SK-N-DZ (cell line): ENCODE measurements around the gene ZNF66. TPM values are rescaled to one million over a fixed set of nuclear protein-coding genes. Genes with fewer than 3 reads are reported as not detected.
"Not testable (repeated sequence)": the region's sequence is repeated elsewhere in the genome, so short reads cannot be mapped to it uniquely, and the experiment has no call there.

Experiments
- DNase-seq: peaks from one replicate; pipeline ENCODE4 v3.0.0-alpha.2; 2015; ENCODE audit warnings: low spot score
- polyA plus RNA-seq, 2 experiments: library from polyadenylated mRNA; depleted of rRNA; stranded (reverse); fragments of >200 nt; gene quantifications; 2 replicates each; pipeline ENCODE4 v1.2.3, GENCODE V29; 2014

Gene ZNF66
- polyA plus RNA-seq (2014; cell fraction: cytosol; rRNA removed): 6.7 and 7.6 TPM in 2 replicates
- polyA plus RNA-seq (2014; cell fraction: nucleus; rRNA removed): 4.0 and 7.1 TPM in 2 replicates

DNA sequence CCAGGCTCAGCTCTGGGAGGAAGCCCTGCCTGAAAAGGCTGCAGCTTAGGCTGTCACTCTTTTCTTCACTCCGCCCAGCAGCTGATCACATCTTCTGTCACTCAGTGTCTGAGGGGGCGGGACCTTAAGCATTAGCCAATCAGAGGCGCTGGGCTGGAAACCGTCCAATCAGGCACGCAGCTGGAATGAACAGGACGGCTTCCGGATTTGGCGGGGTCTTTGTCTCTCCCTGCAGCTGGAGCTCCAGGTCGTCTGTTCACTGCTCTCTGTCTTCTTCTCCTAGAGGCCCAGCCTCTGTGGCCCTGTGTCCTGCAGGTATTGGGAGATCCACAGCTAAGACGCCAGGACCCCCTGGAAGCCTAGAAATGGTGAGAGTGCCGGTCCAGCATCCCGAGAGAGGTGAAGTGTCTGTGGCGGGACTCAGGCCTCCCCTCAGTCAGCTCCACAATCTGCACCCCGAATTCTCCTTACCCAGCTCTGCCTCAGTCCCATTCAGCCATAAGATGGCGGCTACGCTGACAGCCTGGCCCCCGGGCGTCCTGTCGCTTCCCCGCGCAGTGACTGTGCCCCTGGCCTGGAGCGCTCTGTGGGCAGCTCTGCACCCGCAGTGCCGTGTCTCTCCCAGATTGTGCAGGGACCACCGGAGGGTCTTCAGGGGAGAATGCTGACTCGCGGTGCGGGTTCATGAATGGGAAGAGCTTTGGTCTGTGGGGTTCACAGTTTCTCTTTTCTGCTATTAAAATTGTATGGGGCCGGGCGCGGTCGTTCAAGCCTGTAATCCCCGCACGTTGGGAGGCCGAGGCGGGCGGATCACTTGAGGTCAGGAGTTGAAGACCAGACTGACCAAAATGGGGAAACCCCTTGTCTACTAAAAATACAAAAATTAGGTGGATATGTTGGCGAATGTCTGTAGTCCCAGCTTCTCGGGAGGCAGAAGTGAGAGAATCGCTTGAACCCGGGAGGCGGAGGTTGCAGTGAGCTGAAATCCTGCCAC lies at the start of gene ZNF66:
Gene ZNF66, plus strand, starts transcription at position 222 of the 994 bp plus-strand sequence. Its CDS starts 144 bp downstream, at position 366.
- DNase-seq: peak; percentile 98

DNA sequence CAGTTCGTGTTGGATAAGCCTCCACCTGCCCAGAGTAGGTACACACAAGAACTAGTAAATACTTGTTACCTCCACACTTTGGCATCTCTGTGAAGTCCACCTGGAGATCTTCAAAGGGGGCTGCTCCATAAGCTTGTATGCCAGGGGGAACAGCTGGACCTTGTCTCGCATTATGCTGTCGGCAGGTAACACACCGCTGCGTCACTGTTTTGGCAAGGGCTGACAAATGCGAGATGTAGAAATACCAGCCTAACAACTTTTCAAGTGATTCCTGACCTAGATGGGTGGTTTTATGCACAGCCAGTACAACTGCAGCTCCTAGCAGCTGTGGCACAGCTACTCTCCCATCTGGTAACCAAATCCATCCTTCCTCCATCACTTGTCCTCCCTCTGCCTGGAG lies 25.9 kb upstream of the ZNF66 start:
- DNase-seq: not testable (repeated sequence)

DNA sequence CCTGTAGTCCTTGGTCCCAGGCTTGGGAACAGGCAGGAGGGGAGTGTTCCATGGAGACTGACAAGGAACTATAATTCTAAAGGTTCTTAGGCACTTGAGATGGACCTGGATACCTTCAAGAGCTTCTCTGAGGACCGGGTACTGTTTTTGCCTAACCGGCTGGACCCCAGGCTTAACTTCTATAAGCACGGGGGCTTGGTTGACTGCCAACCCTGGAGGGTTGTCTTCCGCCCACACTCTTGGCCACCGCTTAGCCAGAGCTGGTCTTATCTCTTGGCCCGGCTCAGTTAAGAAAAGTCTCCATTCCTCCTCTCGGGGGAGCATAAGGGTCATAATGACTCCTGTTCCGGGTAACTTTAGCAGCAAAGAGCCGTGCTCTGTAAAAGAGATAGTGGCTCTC lies 23.8 kb upstream of the ZNF66 start:
- not testable (repeated sequence) for DNase-seq

DNA sequence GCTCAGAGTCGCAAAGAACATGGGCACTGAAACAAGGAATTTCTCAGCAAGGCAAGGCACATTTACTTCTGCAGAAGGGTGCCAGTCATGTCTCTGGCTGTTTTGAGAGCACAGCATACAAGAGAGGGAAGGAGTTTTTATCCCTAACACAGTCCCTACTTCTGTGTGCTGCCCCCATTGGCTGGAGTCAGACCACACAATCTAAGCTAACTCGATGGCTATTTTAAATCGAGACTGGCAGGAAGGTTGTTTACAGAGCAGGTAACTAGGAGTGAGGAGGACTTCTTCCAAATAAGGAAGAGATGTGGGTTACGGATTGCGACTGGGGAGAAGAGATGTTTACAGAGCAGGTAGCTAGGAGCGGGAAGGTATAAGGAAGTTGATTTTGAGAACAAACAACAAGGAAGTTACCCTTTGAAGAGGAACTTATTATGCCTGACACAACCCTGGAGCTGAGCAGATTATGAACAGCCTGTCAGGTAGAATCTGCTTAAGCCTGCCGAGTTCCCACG lies 6.8 kb upstream of the ZNF66 start:
- DNase-seq: not testable (repeated sequence)

DNA sequence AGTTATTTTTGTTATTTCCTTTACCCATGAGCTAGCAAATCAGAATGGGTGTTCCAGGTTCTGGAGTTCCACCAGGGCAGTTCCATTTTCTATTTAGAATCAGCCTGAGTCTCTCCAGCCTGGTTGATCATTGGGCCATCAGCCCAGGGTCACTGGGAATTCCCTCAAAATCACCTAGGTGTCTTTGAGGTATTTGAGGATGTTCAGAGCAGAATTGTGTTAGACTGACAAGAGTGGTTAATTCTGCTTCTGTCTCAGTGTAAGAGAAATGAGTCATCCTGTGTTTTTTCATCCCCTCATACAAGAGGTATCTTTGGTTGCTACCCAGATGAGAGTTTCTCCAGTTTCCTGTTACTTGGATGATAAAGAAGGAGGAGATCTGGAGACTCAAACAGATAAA lies 11.7 kb downstream of the ZNF66 start:
- DNase-seq: no peak

DNA sequence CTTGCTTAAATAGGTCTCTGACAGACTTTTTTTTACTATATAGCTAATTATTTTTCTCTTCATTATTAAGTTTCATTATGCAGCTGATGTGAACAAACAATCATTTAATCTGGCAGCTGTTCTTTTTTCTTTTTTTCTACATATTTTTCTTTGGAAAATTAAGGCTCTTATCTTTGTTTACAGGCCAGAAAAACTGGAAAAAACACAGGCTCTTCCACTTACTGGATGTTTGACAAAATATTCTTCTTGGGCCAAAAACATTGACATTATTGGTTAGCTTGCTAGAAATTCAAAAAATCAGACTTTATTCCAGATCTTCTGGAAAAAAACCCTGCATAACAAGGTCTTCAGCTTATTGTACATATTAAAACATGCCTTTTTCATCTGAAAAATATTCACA lies 15.7 kb downstream of the ZNF66 start:
- no peak for DNase-seq

DNA sequence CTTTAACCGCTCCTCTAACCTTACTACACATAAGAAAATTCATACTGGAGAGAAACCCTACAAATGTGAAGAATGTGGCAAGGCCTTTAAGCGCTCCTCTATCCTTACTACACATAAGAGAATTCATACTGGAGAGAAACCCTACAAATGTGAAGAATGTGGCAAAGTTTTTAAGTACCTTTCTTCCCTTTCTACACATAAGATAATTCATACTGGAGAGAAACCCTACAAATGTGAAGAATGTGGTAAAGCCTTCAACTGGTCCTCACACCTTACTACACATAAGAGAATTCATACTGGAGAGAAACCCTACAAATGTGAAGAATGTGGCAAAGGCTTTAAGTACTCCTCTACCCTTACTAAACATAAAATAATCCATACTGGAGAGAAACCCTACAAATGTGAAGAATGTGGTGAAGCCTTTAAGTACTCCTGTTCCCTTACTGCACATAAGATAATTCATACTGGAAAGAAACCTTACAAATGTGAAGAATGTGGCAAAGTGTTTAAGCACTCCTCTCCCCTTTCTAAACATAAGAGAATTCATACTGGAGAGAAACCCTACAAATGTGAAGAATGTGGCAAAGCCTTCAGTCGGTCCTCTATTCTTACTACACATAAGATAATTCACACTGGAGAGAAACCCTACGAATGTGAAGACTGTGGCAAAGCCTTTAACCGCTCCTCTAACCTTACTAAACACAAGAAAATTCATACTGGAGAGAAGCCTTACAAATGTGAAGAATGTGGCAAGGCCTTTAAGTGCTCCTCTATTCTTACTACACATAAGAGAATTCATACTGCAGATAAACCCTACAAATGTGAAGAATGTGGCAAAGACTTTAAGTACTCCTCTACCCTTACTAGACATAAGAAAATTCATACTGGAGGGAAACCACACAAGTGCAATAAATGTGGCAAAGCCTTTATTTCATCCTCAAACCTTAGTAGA lies 30.5 kb downstream of the ZNF66 start:
- DNase-seq: not testable (repeated sequence)

DNA sequence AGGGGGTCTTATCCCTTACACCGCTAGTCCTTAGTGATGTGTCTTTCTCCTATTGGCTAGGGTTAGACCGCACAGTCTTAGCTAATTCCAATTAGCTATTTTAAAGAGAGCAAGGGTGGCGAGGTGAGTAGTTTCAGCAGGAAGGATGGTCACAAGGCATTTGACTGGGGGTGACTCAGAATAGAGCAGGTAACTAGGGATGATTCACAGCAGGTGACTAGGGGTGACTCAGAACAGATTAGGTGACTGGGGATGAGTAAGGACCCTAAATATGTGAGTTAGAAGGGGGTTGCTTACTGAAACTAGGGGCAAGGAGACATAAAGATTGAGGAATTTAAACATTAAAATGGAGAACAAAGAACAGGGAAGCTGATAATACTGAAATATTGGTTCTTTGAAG lies 64.3 kb downstream of the ZNF66 start:
- DNase-seq: no peak
